Panc1 (cell line): ENCODE results near the gene RPGR.

Experiments used
- TCF7L2 ChIP-seq: IDR thresholded peaks from 2 replicates; pipeline ENCODE4 v1.6.1; 2011; ENCODE audit warnings: mild to moderate bottlenecking, low read depth, low read length, inconsistent platforms
- TF ChIP-seq, protein P1 (sequence below), 2 experiments: IDR thresholded peaks; 2 replicates each; pipeline ENCODE4 v1.6.1; 2011 to 2012; ENCODE audit warnings: low read depth in 2 of 2, control low read depth in 1 of 2, low read length in 1 of 2, mild to moderate bottlenecking in 1 of 2, moderate library complexity in 1 of 2; ENCODE audit not compliant: insufficient read depth in 1 of 2
- TF ChIP-seq, protein P2 (sequence below): fragments of 450-650 bp; IDR thresholded peaks from 2 replicates; pipeline ENCODE4 v1.5.1; 2017; ENCODE audit warnings: mild to moderate bottlenecking

GRCh38 chrX:38236901-38237615 lies 90.3 kb downstream of the RPGR start:
- TF ChIP-seq, protein P1, sequence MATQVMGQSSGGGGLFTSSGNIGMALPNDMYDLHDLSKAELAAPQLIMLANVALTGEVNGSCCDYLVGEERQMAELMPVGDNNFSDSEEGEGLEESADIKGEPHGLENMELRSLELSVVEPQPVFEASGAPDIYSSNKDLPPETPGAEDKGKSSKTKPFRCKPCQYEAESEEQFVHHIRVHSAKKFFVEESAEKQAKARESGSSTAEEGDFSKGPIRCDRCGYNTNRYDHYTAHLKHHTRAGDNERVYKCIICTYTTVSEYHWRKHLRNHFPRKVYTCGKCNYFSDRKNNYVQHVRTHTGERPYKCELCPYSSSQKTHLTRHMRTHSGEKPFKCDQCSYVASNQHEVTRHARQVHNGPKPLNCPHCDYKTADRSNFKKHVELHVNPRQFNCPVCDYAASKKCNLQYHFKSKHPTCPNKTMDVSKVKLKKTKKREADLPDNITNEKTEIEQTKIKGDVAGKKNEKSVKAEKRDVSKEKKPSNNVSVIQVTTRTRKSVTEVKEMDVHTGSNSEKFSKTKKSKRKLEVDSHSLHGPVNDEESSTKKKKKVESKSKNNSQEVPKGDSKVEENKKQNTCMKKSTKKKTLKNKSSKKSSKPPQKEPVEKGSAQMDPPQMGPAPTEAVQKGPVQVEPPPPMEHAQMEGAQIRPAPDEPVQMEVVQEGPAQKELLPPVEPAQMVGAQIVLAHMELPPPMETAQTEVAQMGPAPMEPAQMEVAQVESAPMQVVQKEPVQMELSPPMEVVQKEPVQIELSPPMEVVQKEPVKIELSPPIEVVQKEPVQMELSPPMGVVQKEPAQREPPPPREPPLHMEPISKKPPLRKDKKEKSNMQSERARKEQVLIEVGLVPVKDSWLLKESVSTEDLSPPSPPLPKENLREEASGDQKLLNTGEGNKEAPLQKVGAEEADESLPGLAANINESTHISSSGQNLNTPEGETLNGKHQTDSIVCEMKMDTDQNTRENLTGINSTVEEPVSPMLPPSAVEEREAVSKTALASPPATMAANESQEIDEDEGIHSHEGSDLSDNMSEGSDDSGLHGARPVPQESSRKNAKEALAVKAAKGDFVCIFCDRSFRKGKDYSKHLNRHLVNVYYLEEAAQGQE (IDR thresholded peaks at IDR 0.05; ENCODE audit: insufficient read depth in 1 of 2, low read depth in 2 of 2, low read length in 1 of 2) = no peak
- TF ChIP-seq, protein P2, sequence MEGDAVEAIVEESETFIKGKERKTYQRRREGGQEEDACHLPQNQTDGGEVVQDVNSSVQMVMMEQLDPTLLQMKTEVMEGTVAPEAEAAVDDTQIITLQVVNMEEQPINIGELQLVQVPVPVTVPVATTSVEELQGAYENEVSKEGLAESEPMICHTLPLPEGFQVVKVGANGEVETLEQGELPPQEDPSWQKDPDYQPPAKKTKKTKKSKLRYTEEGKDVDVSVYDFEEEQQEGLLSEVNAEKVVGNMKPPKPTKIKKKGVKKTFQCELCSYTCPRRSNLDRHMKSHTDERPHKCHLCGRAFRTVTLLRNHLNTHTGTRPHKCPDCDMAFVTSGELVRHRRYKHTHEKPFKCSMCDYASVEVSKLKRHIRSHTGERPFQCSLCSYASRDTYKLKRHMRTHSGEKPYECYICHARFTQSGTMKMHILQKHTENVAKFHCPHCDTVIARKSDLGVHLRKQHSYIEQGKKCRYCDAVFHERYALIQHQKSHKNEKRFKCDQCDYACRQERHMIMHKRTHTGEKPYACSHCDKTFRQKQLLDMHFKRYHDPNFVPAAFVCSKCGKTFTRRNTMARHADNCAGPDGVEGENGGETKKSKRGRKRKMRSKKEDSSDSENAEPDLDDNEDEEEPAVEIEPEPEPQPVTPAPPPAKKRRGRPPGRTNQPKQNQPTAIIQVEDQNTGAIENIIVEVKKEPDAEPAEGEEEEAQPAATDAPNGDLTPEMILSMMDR = no peak
- no peak for TF ChIP-seq TCF7L2
